HG02678 (cell line): ENCODE data around the gene STUB1.

ENCODE experiments used
- ATAC-seq: cut with Tn5 transposase; IDR thresholded peaks from one replicate; pipeline ENCODE4 v1.9.1; 2021; ENCODE audit warnings: mild to moderate bottlenecking, moderate library complexity; ENCODE audit not compliant: unreplicated experiment

STUB1 gene

DNA sequence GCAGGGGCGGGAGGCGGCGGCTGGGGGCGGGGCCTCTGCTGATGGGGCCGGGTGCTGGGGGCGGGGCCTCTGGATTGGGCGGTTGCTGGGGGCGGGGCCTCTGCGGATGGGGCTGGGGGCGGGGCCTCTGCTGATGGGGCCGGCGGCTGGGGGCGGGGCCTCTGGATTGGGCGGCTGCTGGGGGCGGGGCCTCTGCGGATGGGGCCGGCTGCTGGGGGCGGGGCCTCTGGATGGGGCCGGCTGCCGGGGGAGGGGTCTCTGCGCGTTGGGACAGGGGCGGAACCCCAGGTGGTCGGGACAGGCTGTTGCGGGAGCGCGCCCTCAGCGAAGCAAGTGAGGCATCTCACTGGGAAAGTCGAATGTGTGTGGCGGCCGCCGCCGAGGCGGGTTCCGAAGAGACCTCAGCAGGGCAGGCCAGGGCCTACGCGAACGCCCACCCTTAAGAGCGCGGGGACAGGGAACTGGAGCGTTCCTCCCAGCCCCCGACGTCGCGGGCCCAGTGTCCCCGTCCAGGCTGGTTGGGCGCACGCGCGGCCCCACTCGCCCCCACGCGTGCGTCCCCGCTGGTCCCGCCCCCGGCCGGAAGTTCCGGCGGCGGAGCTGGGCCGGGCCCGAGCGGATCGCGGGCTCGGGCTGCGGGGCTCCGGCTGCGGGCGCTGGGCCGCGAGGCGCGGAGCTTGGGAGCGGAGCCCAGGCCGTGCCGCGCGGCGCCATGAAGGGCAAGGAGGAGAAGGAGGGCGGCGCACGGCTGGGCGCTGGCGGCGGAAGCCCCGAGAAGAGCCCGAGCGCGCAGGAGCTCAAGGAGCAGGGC lies at the start of gene STUB1:
Gene STUB1, plus strand, starts transcription at position 597 of the 811 bp plus-strand sequence. Its CDS starts 116 bp downstream, at position 713.
- ATAC-seq: peak; percentile 43

DNA sequence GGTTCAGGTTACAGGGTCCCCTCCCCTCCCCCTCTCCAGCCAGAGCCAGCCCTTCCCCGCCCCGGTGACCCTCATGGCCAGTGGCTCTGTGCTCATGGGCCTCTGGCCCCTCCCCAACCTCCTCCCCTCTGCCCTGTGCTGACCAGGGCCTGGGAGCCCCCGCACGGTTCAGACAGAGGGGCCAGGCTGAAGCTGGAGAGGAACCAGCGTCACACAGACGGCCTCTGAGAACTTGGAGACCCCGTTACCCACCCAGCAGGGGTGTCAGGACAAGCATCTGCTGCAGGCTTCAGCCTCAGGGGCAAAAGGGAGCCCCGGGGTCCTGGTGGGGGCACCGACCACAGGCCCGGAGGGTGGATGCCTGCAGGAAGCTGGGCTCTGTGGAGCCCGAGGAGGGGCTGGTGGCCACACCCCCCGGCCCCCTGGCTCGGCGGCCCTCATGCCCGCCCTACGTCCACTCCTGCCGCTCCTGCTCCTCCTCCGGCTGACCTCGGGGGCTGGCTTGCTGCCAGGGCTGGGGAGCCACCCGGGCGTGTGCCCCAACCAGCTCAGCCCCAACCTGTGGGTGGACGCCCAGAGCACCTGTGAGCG lies 49.3 kb upstream of the STUB1 start, which contains the start of gene WFIKKN1:
Gene WFIKKN1, plus strand, starts transcription at position 171 of the 591 bp plus-strand sequence. Its CDS starts 269 bp downstream, at position 440.
- no peak for ATAC-seq

DNA sequence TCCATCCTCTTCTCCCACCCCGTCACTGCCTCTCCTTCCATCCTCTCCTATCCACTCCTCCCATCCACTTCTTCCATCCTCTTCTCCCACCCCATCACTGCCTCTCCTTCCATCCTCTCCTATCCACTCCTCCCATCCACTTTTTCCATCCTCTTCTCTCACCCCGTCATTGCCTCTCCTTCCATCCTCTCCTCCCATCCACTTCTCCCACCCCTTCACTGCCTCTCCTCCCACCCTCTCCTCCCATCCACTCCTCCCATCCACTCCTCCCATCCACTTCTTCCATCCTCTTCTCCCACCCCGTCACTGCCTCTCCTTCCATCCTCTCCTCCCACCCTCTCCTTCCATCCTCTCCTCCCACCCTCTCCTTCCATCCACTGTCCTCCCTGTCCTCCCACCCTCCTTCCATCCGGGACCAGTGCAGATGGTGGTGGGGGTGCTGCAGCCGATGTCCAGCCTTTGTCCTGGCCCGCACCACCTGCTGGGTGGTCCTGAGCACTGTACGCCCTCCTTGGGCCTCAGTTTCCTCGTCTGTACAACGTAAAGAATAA lies 48.3 kb upstream of the STUB1 start:
- no peak for ATAC-seq

DNA sequence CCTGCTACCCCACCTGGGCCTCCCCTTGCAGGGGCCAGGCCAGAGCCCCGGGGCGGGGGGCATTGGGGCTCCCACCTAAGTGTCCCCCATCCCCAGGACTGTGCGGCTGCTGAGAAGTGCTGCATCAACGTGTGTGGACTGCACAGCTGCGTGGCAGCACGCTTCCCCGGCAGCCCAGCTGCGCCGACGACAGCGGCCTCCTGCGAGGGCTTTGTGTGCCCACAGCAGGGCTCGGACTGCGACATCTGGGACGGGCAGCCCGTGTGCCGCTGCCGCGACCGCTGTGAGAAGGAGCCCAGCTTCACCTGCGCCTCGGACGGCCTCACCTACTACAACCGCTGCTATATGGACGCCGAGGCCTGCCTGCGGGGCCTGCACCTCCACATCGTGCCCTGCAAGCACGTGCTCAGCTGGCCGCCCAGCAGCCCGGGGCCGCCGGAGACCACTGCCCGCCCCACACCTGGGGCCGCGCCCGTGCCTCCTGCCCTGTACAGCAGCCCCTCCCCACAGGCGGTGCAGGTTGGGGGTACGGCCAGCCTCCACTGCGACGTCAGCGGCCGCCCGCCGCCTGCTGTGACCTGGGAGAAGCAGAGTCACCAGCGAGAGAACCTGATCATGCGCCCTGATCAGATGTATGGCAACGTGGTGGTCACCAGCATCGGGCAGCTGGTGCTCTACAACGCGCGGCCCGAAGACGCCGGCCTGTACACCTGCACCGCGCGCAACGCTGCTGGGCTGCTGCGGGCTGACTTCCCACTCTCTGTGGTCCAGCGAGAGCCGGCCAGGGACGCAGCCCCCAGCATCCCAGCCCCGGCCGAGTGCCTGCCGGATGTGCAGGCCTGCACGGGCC lies 47.5 kb upstream of the STUB1 start:
- no peak for ATAC-seq

DNA sequence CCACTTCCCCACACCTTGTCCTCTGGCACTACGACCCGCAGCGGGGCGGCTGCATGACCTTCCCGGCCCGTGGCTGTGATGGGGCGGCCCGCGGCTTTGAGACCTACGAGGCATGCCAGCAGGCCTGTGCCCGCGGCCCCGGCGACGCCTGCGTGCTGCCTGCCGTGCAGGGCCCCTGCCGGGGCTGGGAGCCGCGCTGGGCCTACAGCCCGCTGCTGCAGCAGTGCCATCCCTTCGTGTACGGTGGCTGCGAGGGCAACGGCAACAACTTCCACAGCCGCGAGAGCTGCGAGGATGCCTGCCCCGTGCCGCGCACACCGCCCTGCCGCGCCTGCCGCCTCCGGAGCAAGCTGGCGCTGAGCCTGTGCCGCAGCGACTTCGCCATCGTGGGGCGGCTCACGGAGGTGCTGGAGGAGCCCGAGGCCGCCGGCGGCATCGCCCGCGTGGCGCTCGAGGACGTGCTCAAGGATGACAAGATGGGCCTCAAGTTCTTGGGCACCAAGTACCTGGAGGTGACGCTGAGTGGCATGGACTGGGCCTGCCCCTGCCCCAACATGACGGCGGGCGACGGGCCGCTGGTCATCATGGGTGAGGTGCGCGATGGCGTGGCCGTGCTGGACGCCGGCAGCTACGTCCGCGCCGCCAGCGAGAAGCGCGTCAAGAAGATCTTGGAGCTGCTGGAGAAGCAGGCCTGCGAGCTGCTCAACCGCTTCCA lies 46.7 kb upstream of the STUB1 start:
- no peak for ATAC-seq

DNA sequence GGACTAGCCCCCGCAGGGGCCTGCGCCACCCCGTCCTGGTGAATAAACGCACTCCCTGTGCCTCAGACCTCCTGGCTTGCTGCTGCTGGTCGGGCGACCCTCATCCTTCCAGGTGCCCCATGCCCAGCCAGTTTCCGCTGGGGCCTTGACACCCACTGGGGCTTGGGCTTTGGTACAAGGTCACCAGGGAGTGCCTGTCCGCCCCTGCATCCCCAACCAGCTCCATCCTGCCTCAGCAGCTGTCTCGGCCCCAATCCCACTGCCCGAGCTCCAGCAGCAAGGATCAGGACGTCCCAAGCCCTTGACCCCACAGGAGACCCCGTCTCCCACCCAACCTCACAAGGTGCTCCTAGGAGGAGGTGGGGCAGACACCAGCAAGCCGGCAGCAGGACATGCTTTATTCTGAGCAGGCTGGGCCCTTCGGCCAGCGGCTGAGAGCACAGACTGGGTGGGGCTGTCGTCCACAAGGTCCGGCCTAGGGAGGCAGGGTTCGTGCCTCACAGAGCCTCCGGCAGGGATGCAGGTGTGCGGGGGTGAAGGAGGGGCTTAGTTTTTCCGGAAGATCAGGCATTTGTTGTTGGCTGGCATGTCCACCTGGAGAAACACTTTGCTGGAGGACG lies 46.0 kb upstream of the STUB1 start:
- no peak for ATAC-seq

DNA sequence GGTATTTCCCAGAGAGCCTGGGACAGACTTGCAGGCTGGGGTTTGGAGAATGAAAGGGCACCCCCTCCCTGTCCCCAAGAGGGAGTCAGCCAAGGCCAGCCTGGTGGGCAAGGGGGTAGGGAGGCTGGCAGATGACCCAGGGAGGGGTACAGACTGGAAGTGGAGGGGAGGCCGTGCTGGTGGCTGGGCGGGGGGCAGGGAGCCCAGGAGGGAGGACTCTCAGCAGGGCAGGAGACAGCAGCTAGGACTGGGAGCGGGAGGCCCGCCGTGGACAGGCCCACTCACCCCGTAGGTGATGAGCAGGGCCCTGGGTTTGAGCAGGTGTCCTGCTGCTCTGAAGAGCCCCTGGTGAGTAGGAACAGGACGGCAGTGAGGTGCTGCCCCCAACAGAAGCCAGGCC lies 45.2 kb upstream of the STUB1 start:
- ATAC-seq: no peak

DNA sequence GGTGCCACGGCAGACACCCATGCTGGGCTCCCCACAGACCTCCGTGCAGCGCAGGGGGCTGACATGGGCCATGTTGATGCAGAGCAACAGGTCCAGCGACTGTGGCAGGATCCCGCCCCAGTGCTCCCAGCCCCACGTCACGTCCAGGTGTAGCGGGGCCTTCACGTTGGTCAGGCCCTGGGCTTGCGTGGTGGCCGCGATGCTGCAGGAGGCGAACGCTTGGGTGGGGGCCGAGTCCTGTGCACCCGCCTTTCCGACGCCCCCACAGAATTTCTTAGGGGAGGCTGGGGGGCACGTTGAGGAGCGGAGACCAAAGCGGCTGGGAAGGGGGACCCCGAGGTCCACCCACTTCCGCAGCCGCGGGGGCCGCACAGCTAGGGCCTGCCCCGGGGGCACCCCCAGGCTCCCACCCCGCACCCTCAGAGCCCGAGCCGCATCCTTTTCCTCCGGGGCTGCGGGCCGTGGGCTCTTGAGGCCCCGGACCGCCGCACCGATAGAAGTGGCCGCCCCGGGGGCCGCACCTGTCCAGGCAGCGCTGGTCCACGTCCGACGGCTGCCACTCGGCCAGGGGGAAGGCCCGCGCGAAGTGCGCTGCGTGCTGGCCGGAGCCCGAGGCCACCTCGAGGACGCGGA lies 44.5 kb upstream of the STUB1 start:
- peak; percentile 10 for ATAC-seq

DNA sequence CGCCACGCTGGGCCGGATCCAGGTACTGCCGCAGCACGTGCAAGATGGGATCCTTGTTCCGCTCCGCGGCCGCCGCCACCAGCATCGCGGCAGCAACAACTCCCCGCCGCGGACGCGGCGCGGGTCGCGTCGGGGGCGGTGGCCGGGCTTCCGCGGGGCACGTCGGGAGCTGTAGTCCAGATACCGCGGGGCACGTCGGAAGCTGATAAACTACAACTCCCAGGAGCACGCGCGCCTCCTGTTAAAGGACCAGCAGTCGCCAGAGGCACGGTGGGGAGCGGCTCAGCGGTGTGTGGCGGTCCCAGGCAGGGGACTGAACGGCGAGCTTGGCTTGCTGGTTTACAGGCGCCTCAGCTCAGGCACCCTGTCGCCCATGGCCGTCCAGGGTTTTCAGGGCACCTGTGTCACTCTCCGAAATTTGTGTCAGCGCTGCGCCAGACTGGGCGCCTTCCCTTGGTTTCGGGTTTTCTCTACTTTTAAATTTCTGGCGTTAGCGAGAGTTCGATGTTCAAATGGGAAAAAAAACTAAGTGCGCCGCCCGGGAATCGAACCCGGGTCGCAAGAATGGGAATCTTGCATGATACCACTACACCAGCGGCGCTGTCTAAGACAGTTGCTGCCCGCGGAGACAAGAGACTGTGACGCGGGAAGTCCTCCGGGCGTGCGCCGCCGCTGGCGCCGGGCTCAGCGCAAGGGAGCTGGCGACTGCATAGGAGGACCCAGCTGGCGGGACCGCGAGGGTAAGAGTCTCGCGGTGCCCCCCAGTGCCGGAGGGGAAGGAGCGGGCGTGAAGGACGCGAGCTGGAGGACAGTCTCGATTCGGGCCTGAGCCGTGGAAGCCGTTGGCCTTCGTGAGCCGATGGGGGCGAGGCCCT lies 43.8 kb upstream of the STUB1 start, which contains the start of gene METTL26:
Gene METTL26, minus strand, starts transcription at position 100 of the 875 bp plus-strand sequence. Its CDS starts 15 bp downstream, at position 85.
- ATAC-seq: peak; percentile 73

DNA sequence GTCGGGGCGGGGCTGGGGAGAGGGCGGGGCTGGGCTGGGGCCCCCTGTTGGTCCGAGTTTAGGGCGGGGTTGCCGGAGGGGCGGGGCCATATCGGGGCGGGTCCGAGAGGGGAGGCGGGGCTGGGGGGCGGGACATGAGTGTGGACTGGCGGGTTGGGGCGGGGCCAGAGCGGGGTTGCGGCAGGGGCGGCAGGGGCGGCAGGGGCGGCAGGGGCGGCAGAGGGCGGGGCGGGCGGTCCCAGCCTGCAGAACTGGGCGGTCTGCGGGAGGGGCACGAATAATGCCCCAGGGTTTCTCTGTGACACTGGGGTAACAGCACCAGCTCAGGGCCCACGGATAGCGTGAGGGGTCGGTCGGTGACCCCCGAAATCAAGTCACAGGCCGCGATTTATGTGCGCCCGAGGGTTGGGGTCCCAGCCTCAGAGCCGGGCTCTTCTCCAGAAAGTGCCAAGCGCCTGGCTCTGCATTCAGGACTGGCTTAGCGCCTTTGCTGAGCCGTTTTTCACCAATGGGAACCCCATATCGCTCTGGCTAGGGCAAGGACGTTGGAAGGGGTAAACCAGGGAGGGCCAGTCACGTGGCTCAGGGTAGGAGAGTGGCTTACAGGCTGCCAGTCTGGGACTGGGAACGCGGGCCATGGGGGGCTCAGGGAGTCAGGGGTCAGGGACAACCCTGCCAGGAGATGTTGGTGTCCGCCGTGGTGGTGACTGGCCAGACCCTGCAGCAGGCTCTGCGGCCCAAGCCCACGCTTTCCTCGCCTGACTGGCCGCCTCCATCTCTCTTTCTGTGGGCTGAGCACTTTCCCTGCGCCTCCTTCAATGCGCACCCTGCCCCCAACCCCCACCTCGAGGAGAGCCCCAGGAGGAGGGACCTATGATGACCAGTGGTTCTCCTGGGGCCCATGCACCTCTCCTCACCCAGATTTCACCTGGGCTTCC lies 42.9 kb upstream of the STUB1 start:
- no peak for ATAC-seq

DNA sequence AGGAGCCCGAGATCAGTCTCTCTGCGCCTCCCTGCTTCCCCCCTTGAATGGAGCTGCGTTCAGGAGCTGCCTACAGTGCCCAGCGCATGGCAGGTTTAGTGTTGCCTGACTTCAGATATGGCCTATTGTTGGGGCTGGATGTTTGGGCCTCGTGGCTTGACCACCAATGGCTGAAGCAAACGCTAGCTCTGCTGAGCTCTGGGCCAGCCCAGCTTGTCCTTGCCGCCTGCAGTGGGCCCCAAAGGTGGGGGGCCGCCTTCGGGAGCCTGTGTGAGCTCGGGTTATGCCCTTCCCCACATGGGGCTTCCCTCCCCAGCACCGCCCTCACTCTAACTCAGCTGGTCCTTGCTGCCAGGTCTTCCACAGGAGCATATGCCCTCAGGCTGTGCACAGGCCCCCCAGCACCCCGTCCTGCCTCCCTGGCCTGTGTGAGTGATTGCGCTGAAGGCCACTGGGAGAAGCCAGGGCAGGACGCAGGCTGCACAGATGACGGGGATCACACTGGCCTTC lies 42.1 kb upstream of the STUB1 start:
- ATAC-seq: no peak

DNA sequence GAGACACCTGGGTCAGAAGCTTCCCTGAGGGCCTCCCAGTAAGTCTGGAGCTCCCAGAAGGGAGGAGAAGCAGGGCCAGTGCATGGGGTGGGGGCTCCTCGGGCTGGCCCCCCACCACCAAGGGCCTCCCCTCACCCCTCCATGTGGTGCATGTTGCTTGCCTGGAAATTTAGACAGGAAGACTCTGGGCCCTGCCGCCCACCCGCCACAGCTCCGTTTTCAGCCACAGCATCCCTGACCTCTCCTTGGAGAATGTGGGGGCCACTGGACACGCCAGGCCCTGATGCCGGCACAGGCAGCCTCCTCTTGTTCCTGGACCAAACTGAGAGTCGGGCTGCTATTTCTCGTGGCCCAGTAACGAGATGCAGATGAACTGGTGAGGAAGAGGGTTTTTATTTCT lies 41.4 kb upstream of the STUB1 start:
- no peak for ATAC-seq

DNA sequence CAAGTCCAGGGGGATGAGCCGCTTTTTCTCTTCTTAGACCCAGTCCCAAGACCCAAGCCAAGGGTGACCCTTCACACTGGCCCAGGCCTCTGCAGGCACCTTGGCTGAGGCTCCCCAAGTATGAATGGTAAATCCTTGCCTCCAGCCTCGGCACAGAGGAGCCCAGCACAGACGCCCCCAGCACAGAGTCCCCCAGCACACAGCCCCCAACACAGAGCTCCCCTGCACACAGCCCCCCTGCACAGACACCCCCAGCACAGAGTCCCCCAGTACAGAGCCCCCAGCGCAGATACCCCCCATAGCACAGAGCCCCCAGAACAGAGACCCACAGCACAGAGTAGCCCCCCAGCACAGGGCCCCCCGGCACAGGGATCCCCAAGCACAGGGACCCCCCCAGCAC lies 39.6 kb upstream of the STUB1 start:
- ATAC-seq: no peak

DNA sequence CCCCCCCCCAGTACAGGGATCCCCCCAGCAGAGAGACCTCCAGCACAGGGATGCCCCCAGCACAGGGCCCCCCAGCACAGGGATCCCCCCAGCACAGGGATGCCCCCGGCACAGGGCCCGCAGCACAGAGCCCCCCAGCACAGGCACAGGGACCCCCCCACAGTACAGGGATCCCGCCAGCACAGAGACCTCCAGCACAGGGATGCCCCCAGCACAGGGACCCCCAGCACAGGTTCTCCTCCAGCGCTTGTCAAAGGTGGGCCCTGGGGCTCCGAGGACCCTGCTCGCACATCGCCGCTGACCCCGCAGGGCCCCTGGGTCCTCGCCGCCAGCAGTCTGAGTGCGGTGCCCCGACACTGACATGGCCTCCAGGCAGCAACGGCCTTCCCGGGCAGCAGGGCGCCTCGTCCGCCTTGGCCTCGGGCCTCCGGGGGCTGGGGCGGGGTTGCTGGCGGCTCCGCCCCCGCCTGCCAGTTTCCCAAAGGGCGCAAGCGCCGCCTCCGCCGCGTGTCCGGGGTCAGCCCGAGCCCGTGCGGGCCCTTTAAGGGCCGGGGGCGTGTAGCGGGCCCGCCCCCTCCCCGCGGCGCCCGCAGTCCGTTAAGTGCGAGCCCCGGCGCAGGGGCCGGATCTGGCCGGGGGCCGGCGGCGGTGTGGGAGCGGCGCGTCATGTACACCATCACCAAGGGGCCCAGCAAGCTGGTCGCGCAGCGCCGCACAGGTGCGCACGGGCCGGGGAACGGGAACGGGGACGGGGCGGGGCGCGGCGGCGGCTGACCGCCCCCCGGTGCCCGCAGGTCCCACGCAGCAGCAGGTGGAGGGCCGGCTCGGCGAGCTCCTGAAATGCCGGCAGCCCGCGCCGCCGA lies 38.7 kb upstream of the STUB1 start, which contains the start of gene MCRIP2:
Gene MCRIP2, plus strand, starts transcription at position 503 of the 863 bp plus-strand sequence. Its CDS starts 164 bp downstream, at position 667.
- ATAC-seq: peak; percentile 59

DNA sequence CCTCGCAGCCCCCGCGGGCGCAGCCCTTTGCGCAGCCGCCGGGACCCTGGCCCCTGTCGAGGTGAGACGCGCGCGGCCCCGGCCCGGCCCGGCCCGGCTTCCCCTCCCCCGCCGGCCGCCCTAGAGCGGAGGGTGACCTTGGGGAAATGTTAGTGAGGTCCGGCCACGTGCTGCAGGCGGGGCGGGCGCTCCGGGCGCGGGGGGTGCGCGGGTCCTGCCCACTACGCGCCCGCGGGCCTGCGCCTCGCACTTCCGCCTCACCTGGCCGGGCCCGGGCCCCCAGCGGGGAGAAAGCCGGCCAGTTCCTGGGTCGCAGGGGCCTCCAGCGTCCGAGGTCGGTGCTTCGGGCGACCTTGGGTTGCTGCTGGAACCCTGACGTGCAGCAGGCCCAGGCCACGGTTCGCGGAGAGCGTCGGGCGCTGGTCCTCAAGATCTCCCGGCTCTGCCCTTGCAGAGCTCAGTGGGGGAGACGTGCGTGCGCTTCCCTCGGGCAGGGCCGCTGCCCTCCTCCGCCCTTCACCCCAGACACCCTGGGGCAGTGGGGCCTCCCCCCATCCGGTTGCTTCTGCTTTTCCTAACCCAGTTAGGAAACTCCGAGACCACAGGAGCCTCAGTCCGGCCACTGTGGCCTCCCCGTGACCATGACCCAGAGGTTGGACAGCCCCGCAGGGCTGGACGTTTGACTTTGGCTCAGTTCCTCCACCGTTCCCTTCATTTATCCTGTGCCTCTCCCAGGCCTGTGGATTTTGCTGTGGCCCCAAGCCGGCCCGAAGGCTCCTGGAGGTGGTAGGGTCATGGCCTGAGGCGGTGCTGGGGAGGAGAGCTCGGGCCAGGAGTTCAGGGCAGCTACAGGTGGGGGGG lies 37.8 kb upstream of the STUB1 start:
- ATAC-seq: peak; percentile 41
